Measurements from ENCODE around the gene DYNLT2B.

DNA sequence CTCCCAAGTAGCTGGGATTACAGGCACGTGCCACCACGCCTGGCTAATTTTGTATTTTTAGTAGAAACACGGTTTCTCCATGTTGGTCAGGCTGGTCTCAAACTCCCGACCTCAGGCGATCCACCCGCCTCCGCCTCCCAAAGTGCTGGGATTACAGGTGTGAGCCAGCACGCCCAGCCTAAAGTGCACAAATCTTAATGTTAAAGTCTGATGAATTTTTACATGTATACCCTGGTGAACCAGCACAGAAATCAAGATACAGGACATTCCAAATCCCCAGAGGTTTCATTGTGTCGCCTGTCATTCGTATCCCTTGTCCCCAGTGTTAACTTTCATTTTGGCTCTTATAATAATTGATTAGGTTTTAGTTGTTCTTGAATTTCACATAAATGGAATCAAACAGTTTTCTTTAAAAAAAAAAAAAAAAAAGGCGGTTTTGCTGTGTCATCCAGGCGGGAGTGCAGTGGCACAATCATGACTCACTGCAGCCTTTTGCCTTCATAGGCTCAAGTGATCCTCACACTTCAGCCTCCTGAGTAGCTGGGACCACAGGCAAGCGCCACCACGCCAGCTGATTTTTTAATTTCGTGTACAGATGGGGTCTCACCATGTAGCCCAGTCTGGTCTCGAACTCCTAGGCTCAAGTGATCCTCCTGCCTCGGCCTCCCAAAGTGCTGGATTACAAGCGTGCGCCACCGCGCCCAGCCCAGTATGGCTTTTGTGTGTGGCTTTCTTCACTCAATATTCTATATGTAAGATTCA, 21.6 kb upstream of the DYNLT2B start:
- TF ChIP-seq, protein P1, sequence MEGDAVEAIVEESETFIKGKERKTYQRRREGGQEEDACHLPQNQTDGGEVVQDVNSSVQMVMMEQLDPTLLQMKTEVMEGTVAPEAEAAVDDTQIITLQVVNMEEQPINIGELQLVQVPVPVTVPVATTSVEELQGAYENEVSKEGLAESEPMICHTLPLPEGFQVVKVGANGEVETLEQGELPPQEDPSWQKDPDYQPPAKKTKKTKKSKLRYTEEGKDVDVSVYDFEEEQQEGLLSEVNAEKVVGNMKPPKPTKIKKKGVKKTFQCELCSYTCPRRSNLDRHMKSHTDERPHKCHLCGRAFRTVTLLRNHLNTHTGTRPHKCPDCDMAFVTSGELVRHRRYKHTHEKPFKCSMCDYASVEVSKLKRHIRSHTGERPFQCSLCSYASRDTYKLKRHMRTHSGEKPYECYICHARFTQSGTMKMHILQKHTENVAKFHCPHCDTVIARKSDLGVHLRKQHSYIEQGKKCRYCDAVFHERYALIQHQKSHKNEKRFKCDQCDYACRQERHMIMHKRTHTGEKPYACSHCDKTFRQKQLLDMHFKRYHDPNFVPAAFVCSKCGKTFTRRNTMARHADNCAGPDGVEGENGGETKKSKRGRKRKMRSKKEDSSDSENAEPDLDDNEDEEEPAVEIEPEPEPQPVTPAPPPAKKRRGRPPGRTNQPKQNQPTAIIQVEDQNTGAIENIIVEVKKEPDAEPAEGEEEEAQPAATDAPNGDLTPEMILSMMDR (IDR thresholded peaks at IDR 0.05): no peak
- TF ChIP-seq, protein P2, sequence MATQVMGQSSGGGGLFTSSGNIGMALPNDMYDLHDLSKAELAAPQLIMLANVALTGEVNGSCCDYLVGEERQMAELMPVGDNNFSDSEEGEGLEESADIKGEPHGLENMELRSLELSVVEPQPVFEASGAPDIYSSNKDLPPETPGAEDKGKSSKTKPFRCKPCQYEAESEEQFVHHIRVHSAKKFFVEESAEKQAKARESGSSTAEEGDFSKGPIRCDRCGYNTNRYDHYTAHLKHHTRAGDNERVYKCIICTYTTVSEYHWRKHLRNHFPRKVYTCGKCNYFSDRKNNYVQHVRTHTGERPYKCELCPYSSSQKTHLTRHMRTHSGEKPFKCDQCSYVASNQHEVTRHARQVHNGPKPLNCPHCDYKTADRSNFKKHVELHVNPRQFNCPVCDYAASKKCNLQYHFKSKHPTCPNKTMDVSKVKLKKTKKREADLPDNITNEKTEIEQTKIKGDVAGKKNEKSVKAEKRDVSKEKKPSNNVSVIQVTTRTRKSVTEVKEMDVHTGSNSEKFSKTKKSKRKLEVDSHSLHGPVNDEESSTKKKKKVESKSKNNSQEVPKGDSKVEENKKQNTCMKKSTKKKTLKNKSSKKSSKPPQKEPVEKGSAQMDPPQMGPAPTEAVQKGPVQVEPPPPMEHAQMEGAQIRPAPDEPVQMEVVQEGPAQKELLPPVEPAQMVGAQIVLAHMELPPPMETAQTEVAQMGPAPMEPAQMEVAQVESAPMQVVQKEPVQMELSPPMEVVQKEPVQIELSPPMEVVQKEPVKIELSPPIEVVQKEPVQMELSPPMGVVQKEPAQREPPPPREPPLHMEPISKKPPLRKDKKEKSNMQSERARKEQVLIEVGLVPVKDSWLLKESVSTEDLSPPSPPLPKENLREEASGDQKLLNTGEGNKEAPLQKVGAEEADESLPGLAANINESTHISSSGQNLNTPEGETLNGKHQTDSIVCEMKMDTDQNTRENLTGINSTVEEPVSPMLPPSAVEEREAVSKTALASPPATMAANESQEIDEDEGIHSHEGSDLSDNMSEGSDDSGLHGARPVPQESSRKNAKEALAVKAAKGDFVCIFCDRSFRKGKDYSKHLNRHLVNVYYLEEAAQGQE (IDR thresholded peaks at IDR 0.05; ENCODE audit: insufficient read depth in 1 of 2, low read depth in 2 of 2, low read length in 1 of 2): no peak
- TF ChIP-seq POLR2AphosphoS5 (IDR thresholded peaks at IDR 0.05; ENCODE audit: low read depth, low read length) (no peak), TCF7L2 (IDR thresholded peaks at IDR 0.05; ENCODE audit: low read depth, low read length) (no peak)
